Ascending aorta (tissue), 2 donors: Measurements from ENCODE around the gene CNOT4. TPM values are rescaled to one million over a fixed set of nuclear protein-coding genes. Genes with fewer than 3 reads are reported as not detected.

Source experiments
- DNase-seq, 2 donors: peaks; one replicate each; pipeline ENCODE4 v3.0.0-alpha.2; 2019; ENCODE audit warnings: low spot score in 2 of 2
- H3K27ac ChIP-seq, 2 donors: fragments of 200-600 bp; sonication (generic); one replicate each; pipeline ENCODE4 v1.5.1; 2016 to 2017; ENCODE audit warnings: mild to moderate bottlenecking in 1 of 2
- H3K27me3 ChIP-seq: fragments of 200-600 bp; sonication (generic); one replicate; pipeline ENCODE4 v1.5.1; 2017
- H3K36me3 ChIP-seq, 2 donors: fragments of 200-600 bp; sonication (generic); one replicate each; pipeline ENCODE4 v1.5.1; 2016
- H3K4me1 ChIP-seq, 2 donors: fragments of 200-600 bp; sonication (generic); one replicate each; pipeline ENCODE4 v1.5.1; 2016 to 2017; ENCODE audit warnings: mild to moderate bottlenecking in 1 of 2
- H3K4me3 ChIP-seq, 2 donors: fragments of 200-600 bp; sonication (generic); one replicate each; pipeline ENCODE4 v1.5.1; 2016 to 2017; ENCODE audit warnings: mild to moderate bottlenecking in 1 of 2
- H3K9me3 ChIP-seq, 2 donors: fragments of 200-600 bp; sonication (generic); one replicate each; pipeline ENCODE4 v1.5.1; 2016
- intact Hi-C: fragments of 100-400 bp; cut with DNase I; formaldehyde crosslinking; loops from one replicate; pipeline ENCODE4 v1.15.1; 2023
- total RNA-seq: library from RNA; depleted of rRNA; stranded (reverse); fragments of >200 nt; gene quantifications from one replicate; pipeline ENCODE4 v1.1.0, GENCODE V29; 2016
- TF ChIP-seq, protein P1 (sequence below), 3 experiments: fragments of 200-600 bp in 2 of 3; fragments of 450-650 bp in 1 of 3; sonication (generic) in 2 of 3; IDR thresholded peaks; one replicate each; pipeline ENCODE4 v1.5.1; 2016 to 2019; ENCODE audit warnings: antibody characterized with exemption in 3 of 3, mild to moderate bottlenecking in 1 of 3, moderate library complexity in 1 of 3

Gene CNOT4
- total RNA-seq, 1 donor from 2014 or later, result 14.8 TPM

DNA sequence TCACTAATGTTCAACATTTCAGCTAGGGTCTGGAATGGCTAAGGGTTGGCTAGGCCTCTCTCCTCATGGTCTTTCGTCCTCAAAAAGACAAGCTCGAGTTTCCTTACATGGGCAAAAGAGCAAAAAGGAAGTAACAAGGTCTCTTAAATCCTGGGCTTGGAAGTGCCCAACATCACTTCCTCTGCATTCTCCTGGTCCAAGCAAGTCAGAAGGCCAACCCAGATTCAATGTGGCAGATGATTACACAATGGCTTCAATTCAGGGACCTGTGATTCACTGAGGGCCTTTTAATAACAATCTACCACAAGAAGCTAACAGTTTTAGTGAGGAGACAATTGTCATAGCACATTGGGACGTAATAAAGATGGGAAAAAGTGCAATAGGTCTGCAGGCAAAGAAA, 43.4 kb upstream of the CNOT4 start:
- TF ChIP-seq, protein P1, sequence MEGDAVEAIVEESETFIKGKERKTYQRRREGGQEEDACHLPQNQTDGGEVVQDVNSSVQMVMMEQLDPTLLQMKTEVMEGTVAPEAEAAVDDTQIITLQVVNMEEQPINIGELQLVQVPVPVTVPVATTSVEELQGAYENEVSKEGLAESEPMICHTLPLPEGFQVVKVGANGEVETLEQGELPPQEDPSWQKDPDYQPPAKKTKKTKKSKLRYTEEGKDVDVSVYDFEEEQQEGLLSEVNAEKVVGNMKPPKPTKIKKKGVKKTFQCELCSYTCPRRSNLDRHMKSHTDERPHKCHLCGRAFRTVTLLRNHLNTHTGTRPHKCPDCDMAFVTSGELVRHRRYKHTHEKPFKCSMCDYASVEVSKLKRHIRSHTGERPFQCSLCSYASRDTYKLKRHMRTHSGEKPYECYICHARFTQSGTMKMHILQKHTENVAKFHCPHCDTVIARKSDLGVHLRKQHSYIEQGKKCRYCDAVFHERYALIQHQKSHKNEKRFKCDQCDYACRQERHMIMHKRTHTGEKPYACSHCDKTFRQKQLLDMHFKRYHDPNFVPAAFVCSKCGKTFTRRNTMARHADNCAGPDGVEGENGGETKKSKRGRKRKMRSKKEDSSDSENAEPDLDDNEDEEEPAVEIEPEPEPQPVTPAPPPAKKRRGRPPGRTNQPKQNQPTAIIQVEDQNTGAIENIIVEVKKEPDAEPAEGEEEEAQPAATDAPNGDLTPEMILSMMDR (IDR thresholded peaks at IDR 0.05), result no peak
- Histone ChIP-seq H3K4me1 (no peaks in the 10 kb centered on the region), H3K27ac (no peak overlapping the region), H3K27me3 (no peaks in the 10 kb centered on the region), H3K36me3 (no peaks in the 10 kb centered on the region), H3K4me3 (no peak overlapping the region), H3K9me3 (no peaks in the 10 kb centered on the region)
- DNase-seq, result no peak
- intact Hi-C loops, result no loop called here

DNA sequence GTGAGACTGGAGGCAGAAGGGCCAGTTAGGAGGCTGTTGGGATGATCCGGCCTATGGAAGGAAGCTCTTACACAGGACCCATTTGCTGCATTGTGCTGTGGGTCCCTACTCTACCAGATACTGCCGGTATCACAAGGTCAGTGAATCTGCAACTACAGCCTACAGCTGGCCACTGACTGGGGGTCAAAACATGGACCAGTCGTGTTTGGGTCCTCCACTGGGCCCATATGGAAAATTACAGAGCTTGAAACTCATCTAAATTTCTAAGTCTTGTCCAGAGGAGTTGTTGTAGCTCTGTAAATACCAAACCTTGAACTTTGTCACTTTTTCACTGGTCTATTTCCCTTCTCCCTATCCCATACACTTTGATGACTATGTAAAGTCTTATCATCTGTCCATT, 42.2 kb upstream of the CNOT4 start:
- Histone ChIP-seq H3K4me3 (no peak overlapping the region), H3K9me3 (no peaks in the 10 kb centered on the region), H3K36me3 (no peaks in the 10 kb centered on the region), H3K4me1 (no peaks in the 10 kb centered on the region), H3K27ac (no peak overlapping the region), H3K27me3 (no peaks in the 10 kb centered on the region)
- intact Hi-C loops, result no loop called here
- DNase-seq, result no peak
- TF ChIP-seq, protein P1 (IDR thresholded peaks at IDR 0.05), result no peak

DNA sequence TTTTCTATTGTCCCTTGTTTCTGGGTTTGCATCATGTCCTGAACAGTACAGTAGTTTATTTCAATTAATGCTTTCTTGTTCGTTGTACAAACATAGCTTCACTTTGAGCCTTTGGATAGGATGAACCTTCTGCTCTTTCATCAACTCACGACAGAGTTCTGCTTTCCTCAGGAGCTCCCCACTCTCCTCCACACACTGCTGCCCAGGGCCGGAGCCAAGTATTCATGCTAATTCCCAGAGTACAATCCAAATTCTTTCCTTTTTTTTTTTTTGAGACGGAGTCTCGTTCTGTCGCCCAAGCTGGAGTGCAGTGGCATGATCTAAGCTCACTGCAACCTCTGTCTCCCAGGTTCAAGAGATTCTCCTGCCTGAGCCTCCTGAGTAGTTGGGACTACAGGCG, 40.3 kb upstream of the CNOT4 start:
- intact Hi-C loops, result no loop called here
- DNase-seq, result no peak
- no peak overlapping the region for H3K27ac ChIP-seq
- TF ChIP-seq, protein P1 (IDR thresholded peaks at IDR 0.05), result no peak
- no peaks in the 10 kb centered on the region for H3K9me3 ChIP-seq
- H3K4me3 ChIP-seq, result no peak overlapping the region
- no peaks in the 10 kb centered on the region for H3K27me3 ChIP-seq
- no peaks in the 10 kb centered on the region for H3K36me3 ChIP-seq
- no peaks in the 10 kb centered on the region for H3K4me1 ChIP-seq

DNA sequence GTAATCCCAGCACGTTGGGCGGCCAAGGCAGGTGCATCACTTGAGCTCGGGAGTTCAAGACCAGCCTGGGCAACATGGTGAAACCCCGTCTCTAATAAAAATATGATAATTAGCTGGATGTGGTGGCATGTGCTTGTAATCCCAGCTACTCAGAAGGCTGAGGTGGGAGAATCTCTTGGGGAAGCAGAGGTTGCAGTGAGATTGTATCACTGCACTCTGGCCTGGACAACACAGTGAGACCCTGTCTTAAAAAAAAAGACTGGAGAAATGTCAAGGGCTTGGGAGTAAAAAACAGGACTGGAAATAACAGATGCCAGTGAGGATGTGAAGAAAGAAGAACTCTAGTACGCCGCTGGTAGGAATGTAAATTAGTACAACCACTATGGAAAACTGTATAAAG, 31.1 kb upstream of the CNOT4 start:
- TF ChIP-seq, protein P1 (IDR thresholded peaks at IDR 0.05), result no peak
- intact Hi-C loops, result no loop called here
- H3K27me3 ChIP-seq, result no peaks in the 10 kb centered on the region
- H3K27ac ChIP-seq, result no peak overlapping the region
- H3K4me1 ChIP-seq, result no peaks in the 10 kb centered on the region
- H3K4me3 ChIP-seq, result no peak overlapping the region
- DNase-seq, result no peak
- H3K36me3 ChIP-seq, result no peaks in the 10 kb centered on the region
- no peaks in the 10 kb centered on the region for H3K9me3 ChIP-seq

DNA sequence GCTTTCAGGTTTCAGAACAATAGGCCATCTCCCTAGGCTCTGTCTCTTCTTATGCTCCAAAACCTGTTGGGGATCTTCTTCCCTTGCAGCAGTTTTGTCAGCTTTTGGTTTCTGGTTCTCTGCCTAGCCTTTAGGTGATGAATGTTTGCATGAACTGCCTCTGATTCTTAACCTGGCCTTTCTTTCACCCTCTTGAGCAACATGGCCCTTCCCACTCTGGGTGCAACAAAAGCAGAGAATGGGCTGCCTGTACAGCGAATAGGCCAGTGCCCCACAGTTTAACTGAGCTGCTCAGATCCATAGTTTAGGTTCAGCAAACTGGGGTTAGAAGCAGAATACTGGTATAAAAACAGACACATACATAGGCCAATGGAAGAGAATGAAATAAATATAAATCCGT, 29.7 kb upstream of the CNOT4 start:
- Histone ChIP-seq H3K36me3 (no peaks in the 10 kb centered on the region), H3K4me3 (no peak overlapping the region), H3K27me3 (no peaks in the 10 kb centered on the region), H3K9me3 (no peaks in the 10 kb centered on the region), H3K4me1 (no peaks in the 10 kb centered on the region), H3K27ac (no peak overlapping the region)
- TF ChIP-seq, protein P1 (IDR thresholded peaks at IDR 0.05), result no peak
- DNase-seq, result no peak
- intact Hi-C loops, result no loop called here

DNA sequence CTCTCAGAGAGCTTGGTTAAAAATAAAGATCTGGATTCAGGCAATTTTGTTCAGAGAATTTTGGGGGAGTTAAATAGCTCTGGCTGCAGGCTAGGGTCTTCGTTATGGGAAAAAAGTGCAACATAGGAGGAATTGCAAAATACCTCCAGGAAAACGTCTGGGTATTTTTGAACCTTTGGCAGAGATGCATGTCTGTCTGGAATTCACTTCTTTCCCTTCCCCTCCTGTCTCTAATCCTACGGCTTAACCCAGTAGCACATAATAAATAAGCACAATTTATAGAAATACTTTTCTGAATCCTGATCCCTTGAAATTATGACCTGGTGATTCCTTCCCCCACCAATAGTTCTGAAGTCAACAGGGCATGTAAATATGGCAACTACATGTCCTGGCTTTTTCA, 28.5 kb upstream of the CNOT4 start:
- intact Hi-C loops, result no loop called here
- DNase-seq, result no peak
- no peak overlapping the region for H3K4me3 ChIP-seq
- TF ChIP-seq, protein P1 (IDR thresholded peaks at IDR 0.05), result no peak
- no peaks in the 10 kb centered on the region for H3K9me3 ChIP-seq
- H3K27ac ChIP-seq, result no peak overlapping the region
- H3K4me1 ChIP-seq, result no peaks in the 10 kb centered on the region
- no peaks in the 10 kb centered on the region for H3K36me3 ChIP-seq
- H3K27me3 ChIP-seq, result no peaks in the 10 kb centered on the region
